ENCODE measurements around the gene HS1BP3. TPM values are rescaled to one million over a fixed set of nuclear protein-coding genes. Genes with fewer than 3 reads are reported as not detected.

Gene HS1BP3
- total and polyA plus RNA-seq, 2 of the 13 experiments (the other 11 are each of a cell fraction or from before 2014, with no cell fraction given): 15.2 to 22.0 TPM

DNA sequence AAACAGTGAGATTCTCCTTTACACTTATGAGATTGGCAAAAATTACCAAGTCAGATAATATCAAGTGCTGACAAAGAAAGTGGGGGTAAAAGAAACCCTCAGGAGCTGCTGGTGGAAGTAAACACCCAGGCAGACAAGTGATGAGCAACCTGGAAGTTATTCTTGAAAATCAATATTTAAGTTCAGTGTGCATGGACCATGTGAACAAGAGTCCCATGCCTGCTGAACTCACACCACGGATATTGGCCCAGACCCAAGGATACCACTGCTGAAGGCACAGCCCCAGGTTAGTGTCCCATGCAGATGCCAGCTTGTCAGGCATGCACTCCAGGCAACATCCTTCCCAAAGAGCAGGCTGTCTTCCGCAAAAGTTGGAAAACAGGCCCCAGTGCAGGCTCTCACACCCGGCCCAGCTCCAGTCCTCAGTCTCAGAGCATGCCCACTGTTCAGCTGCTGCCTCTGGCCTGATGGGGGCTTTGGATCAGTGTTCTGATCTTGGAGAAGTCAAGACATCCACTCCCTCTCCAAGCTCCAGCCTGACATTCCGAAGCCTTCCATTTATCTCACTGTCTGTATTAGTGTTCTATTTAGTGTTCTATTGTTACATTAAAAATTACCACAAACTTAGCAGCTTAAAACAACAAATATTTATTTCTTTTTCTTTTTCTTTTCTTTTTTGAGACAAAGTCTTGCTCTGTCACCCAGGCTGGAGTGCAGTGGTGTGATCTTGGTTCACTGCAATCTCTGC lies 70.0 kb downstream of the HS1BP3 start (continued):
- TF ChIP-seq, protein P1, sequence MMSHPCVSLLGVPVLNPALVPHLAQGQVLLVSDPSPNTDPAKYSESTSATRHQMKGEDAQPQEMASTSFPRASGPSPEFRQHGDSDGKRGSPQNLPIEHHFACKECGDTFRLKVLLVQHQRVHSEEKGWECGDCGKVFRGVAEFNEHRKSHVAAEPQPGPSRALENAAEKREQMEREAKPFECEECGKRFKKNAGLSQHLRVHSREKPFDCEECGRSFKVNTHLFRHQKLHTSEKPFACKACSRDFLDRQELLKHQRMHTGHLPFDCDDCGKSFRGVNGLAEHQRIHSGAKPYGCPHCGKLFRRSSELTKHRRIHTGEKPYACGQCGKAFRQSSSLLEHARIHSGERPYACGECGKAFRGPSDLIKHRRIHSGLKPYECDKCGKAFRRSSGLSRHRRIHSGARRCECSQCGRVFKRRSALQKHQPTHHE (CRISPR knock-in tag; IDR thresholded peaks at IDR 0.05; ENCODE audit: borderline replicate concordance): 0 out of 2 replicates have a peak, but pooled peaks have one; percentile 48
- no peak for TF ChIP-seq RFXANK (CRISPR knock-in tag; IDR thresholded peaks at IDR 0.05)
- TF ChIP-seq, protein P2, sequence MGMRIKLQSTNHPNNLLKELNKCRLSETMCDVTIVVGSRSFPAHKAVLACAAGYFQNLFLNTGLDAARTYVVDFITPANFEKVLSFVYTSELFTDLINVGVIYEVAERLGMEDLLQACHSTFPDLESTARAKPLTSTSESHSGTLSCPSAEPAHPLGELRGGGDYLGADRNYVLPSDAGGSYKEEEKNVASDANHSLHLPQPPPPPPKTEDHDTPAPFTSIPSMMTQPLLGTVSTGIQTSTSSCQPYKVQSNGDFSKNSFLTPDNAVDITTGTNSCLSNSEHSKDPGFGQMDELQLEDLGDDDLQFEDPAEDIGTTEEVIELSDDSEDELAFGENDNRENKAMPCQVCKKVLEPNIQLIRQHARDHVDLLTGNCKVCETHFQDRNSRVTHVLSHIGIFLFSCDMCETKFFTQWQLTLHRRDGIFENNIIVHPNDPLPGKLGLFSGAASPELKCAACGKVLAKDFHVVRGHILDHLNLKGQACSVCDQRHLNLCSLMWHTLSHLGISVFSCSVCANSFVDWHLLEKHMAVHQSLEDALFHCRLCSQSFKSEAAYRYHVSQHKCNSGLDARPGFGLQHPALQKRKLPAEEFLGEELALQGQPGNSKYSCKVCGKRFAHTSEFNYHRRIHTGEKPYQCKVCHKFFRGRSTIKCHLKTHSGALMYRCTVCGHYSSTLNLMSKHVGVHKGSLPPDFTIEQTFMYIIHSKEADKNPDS (CRISPR knock-in tag; IDR thresholded peaks at IDR 0.05): no peak
- TF ChIP-seq, protein P3, sequence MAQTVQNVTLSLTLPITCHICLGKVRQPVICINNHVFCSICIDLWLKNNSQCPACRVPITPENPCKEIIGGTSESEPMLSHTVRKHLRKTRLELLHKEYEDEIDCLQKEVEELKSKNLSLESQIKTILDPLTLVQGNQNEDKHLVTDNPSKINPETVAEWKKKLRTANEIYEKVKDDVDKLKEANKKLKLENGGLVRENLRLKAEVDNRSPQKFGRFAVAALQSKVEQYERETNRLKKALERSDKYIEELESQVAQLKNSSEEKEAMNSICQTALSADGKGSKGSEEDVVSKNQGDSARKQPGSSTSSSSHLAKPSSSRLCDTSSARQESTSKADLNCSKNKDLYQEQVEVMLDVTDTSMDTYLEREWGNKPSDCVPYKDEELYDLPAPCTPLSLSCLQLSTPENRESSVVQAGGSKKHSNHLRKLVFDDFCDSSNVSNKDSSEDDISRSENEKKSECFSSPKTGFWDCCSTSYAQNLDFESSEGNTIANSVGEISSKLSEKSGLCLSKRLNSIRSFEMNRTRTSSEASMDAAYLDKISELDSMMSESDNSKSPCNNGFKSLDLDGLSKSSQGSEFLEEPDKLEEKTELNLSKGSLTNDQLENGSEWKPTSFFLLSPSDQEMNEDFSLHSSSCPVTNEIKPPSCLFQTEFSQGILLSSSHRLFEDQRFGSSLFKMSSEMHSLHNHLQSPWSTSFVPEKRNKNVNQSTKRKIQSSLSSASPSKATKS (CRISPR knock-in tag; IDR thresholded peaks at IDR 0.05): peak; percentile 64; the same call in 1 of the 2 replicates
- TF ChIP-seq IRX3 (CRISPR knock-in tag; IDR thresholded peaks at IDR 0.05; ENCODE audit: borderline replicate concordance, low read depth): no peak
- TF ChIP-seq TOE1 (CRISPR knock-in tag; IDR thresholded peaks at IDR 0.05): no peak
- TF ChIP-seq, protein P4, sequence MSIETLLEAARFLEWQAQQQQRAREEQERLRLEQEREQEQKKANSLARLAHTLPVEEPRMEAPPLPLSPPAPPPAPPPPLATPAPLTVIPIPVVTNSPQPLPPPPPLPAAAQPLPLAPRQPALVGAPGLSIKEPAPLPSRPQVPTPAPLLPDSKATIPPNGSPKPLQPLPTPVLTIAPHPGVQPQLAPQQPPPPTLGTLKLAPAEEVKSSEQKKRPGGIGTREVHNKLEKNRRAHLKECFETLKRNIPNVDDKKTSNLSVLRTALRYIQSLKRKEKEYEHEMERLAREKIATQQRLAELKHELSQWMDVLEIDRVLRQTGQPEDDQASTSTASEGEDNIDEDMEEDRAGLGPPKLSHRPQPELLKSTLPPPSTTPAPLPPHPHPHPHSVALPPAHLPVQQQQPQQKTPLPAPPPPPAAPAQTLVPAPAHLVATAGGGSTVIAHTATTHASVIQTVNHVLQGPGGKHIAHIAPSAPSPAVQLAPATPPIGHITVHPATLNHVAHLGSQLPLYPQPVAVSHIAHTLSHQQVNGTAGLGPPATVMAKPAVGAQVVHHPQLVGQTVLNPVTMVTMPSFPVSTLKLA (IDR thresholded peaks at IDR 0.05): no peak
- TF ChIP-seq MYC (CRISPR knock-in tag; IDR thresholded peaks at IDR 0.05; ENCODE audit: borderline replicate concordance): peak; percentile 81
- peak; percentile 97 for TF ChIP-seq ETV5 (CRISPR knock-in tag; IDR thresholded peaks at IDR 0.05; ENCODE audit: borderline replicate concordance)
- TF ChIP-seq, protein P5, sequence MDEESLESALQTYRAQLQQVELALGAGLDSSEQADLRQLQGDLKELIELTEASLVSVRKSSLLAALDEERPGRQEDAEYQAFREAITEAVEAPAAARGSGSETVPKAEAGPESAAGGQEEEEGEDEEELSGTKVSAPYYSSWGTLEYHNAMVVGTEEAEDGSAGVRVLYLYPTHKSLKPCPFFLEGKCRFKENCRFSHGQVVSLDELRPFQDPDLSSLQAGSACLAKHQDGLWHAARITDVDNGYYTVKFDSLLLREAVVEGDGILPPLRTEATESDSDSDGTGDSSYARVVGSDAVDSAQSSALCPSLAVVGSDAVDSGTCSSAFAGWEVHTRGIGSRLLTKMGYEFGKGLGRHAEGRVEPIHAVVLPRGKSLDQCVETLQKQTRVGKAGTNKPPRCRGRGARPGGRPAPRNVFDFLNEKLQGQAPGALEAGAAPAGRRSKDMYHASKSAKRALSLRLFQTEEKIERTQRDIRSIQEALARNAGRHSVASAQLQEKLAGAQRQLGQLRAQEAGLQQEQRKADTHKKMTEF (CRISPR knock-in tag; IDR thresholded peaks at IDR 0.05): peak; percentile 94
- TF ChIP-seq, protein P6, sequence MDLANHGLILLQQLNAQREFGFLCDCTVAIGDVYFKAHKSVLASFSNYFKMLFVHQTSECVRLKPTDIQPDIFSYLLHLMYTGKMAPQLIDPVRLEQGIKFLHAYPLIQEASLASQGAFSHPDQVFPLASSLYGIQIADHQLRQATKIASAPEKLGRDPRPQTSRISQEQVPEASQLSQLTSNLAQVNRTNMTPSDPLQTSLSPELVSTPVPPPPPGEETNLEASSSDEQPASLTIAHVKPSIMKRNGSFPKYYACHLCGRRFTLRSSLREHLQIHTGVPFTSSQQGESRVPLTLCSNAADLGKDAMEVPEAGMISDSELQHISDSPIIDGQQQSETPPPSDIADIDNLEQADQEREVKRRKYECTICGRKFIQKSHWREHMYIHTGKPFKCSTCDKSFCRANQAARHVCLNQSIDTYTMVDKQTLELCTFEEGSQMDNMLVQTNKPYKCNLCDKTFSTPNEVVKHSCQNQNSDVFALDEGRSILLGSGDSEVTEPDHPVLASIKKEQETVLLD (CRISPR knock-in tag; IDR thresholded peaks at IDR 0.05; ENCODE audit: low read depth): no peak
- TF ChIP-seq, protein P7, sequence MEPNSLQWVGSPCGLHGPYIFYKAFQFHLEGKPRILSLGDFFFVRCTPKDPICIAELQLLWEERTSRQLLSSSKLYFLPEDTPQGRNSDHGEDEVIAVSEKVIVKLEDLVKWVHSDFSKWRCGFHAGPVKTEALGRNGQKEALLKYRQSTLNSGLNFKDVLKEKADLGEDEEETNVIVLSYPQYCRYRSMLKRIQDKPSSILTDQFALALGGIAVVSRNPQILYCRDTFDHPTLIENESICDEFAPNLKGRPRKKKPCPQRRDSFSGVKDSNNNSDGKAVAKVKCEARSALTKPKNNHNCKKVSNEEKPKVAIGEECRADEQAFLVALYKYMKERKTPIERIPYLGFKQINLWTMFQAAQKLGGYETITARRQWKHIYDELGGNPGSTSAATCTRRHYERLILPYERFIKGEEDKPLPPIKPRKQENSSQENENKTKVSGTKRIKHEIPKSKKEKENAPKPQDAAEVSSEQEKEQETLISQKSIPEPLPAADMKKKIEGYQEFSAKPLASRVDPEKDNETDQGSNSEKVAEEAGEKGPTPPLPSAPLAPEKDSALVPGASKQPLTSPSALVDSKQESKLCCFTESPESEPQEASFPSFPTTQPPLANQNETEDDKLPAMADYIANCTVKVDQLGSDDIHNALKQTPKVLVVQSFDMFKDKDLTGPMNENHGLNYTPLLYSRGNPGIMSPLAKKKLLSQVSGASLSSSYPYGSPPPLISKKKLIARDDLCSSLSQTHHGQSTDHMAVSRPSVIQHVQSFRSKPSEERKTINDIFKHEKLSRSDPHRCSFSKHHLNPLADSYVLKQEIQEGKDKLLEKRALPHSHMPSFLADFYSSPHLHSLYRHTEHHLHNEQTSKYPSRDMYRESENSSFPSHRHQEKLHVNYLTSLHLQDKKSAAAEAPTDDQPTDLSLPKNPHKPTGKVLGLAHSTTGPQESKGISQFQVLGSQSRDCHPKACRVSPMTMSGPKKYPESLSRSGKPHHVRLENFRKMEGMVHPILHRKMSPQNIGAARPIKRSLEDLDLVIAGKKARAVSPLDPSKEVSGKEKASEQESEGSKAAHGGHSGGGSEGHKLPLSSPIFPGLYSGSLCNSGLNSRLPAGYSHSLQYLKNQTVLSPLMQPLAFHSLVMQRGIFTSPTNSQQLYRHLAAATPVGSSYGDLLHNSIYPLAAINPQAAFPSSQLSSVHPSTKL (CRISPR knock-in tag; IDR thresholded peaks at IDR 0.05): peak; percentile 97
- peak; percentile 80; the same call in 1 of the 2 replicates for TF ChIP-seq ZNF720 (CRISPR knock-in tag; IDR thresholded peaks at IDR 0.05)

Measured in HepG2 (cell line).